Vagina (tissue), 2 donors: ENCODE results near the gene IL32.

Source experiments
- POLR2A ChIP-seq, 2 donors: fragments of 450-650 bp; IDR thresholded peaks; one replicate each; pipeline ENCODE4 v1.6.1; 2017; ENCODE audit warnings: antibody characterized with exemption in 2 of 2, mild to moderate bottlenecking in 2 of 2, moderate library complexity in 2 of 2
- POLR2AphosphoS5 ChIP-seq, 2 donors: sonication (generic); formaldehyde crosslinking; IDR thresholded peaks; one replicate each; pipeline ENCODE4 v1.9.0; 2017; ENCODE audit warnings: antibody characterized with exemption in 2 of 2, mild to moderate bottlenecking in 2 of 2, low read depth in 1 of 2; ENCODE audit not compliant: insufficient read depth in 1 of 2
- TF ChIP-seq, protein P1 (sequence below), 3 experiments: fragments of 450-650 bp in 2 of 3; fragments of 200-600 bp in 1 of 3; sonication (generic) in 1 of 3; IDR thresholded peaks; one replicate each; pipeline ENCODE4 v1.5.1; 2017 to 2019; ENCODE audit warnings: antibody characterized with exemption in 3 of 3, mild to moderate bottlenecking in 2 of 3, moderate library complexity in 2 of 3

DNA sequence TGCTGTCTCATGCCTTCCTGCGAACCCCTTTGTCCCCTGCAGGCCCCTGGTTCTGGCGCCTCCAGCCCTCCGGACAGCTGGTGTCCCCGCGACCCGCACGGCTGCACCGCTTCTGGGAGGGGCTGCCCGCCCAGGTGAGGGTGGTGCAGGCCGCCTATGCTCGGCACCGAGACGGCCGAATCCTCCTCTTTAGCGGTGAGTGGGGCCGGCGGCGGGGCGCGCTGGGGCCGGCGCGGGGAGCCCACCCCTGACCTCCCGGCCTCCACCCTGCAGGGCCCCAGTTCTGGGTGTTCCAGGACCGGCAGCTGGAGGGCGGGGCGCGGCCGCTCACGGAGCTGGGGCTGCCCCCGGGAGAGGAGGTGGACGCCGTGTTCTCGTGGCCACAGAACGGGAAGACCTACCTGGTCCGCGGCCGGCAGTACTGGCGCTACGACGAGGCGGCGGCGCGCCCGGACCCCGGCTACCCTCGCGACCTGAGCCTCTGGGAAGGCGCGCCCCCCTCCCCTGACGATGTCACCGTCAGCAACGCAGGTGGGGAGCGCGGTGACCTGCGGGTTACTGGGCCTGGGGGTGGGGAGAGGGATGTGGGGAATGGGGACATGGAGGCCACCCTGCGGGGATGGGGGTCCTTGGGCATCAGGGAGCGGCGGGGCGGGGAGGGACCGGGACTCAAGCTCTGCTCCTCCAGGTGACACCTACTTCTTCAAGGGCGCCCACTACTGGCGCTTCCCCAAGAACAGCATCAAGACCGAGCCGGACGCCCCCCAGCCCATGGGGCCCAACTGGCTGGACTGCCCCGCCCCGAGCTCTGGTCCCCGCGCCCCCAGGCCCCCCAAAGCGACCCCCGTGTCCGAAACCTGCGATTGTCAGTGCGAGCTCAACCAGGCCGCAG lies 7.1 kb upstream of the IL32 start:
- TF ChIP-seq, protein P1, sequence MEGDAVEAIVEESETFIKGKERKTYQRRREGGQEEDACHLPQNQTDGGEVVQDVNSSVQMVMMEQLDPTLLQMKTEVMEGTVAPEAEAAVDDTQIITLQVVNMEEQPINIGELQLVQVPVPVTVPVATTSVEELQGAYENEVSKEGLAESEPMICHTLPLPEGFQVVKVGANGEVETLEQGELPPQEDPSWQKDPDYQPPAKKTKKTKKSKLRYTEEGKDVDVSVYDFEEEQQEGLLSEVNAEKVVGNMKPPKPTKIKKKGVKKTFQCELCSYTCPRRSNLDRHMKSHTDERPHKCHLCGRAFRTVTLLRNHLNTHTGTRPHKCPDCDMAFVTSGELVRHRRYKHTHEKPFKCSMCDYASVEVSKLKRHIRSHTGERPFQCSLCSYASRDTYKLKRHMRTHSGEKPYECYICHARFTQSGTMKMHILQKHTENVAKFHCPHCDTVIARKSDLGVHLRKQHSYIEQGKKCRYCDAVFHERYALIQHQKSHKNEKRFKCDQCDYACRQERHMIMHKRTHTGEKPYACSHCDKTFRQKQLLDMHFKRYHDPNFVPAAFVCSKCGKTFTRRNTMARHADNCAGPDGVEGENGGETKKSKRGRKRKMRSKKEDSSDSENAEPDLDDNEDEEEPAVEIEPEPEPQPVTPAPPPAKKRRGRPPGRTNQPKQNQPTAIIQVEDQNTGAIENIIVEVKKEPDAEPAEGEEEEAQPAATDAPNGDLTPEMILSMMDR (IDR thresholded peaks at IDR 0.05) = no peak
- no peak for TF ChIP-seq POLR2A (IDR thresholded peaks at IDR 0.05)
- TF ChIP-seq POLR2AphosphoS5 (IDR thresholded peaks at IDR 0.05; ENCODE audit: insufficient read depth in 1 of 2, low read depth in 1 of 2) = no peak
